ENCODE measurements around the gene NAA40. TPM values are rescaled to one million over a fixed set of nuclear protein-coding genes. Genes with fewer than 3 reads are reported as not detected.

The NAA40 gene
- total RNA-seq, 2 experiments from 2014 or later: 13.7 to 15.9 TPM

- ChIA-PET POLR2A (interaction anchor here (0.7 to 1.9 kb wide), 2 partner anchors 9 to 75 kb away, joined by 3 to 4 read pairs; partner anchors contain the start of gene MARK2), CTCF (interaction anchor here (0.6 to 1.5 kb wide), 5 partner anchors 14 to 498 kb away, joined by 3 to 4 read pairs (median 4); partner anchors contain the start of gene MARK2)
- peaks cover 2% of the 10 kb centered on the region for H3K36me3 Mint-ChIP-seq (ENCODE audit: low read depth)
- no peak overlapping the region for H3K27ac Mint-ChIP-seq
- H3K27me3 Mint-ChIP-seq: peaks cover 3% of the 10 kb centered on the region
- intact Hi-C loops (cut with DNase I, micrococcal nuclease): no loop called here
- DNase-seq (no peak), ATAC-seq (no peak)
- H3K4me3 Mint-ChIP-seq: no peak overlapping the region
- H3K9me3 Mint-ChIP-seq (ENCODE audit: low read depth): no peaks in the 10 kb centered on the region
- peaks cover 12% of the 10 kb centered on the region for H3K4me1 Mint-ChIP-seq
These were observed 24.7 kb upstream of the NAA40 start for GRCh38 chr11:63913866-63914830.

GRCh38 chr11:63914896-63915691, 23.7 kb upstream of the NAA40 start:
- ChIA-PET POLR2A (interaction anchor here (0.7 to 1.9 kb wide), 2 partner anchors 8 to 76 kb away, joined by 3 to 4 read pairs; partner anchors contain the start of gene MARK2), CTCF (interaction anchor here (0.8 to 1.5 kb wide), 3 partner anchors 13 to 77 kb away, joined by 4 read pairs; no protein-coding TSS in a partner anchor)
- peaks cover 12% of the 10 kb centered on the region for H3K4me1 Mint-ChIP-seq
- no peaks in the 10 kb centered on the region for H3K9me3 Mint-ChIP-seq (ENCODE audit: low read depth)
- peaks cover 3% of the 10 kb centered on the region for H3K27me3 Mint-ChIP-seq
- no peak for DNase-seq
- H3K27ac Mint-ChIP-seq: no peak overlapping the region
- peaks cover 2% of the 10 kb centered on the region for H3K36me3 Mint-ChIP-seq (ENCODE audit: low read depth)
- no peak for ATAC-seq
- intact Hi-C loops (cut with DNase I, micrococcal nuclease): loop anchor here in 1 of 2 experiments (5.0 kb wide), 1 partner anchor 232 kb away; no protein-coding TSS in a partner anchor
- no peak overlapping the region for H3K4me3 Mint-ChIP-seq

- Mint-ChIP-seq H3K4me1 (peaks cover 12% of the 10 kb centered on the region), H3K27ac (no peak overlapping the region), H3K36me3 (ENCODE audit: low read depth) (no peaks in the 10 kb centered on the region), H3K4me3 (peak overlapping the region; percentile 70), H3K9me3 (ENCODE audit: low read depth) (no peaks in the 10 kb centered on the region), H3K27me3 (peaks cover 3% of the 10 kb centered on the region)
- DNase-seq: peak; percentile 69
- ChIA-PET POLR2A (no interaction called here), CTCF (interaction anchor here (1.1 kb wide), 1 partner anchor 78 kb away, joined by 3 read pairs; the partner anchor contains the start of gene MARK2)
- ATAC-seq: peak; percentile 38
- intact Hi-C loops (cut with DNase I, micrococcal nuclease): loop anchor here in 1 of 2 experiments (2.0 to 5.0 kb wide), 2 partner anchors 27 to 231 kb away; no protein-coding TSS in a partner anchor
These were observed 22.6 kb upstream of the NAA40 start for GRCh38 chr11:63915961-63916836.

GRCh38 chr11:63916837-63917691, 21.7 kb upstream of the NAA40 start, which contains the start of gene RCOR2:
Gene RCOR2, minus strand, starts transcription at chr11:63917164. Its CDS starts 708 bp downstream, at chr11:63916456.
- Mint-ChIP-seq H3K27me3 (peaks cover 3% of the 10 kb centered on the region), H3K4me1 (peaks cover 12% of the 10 kb centered on the region), H3K4me3 (peak within 1 kb of the TSS; percentile 70), H3K9me3 (ENCODE audit: low read depth) (no peaks in the 10 kb centered on the region), H3K27ac (no peak within 1 kb of the TSS), H3K36me3 (ENCODE audit: low read depth) (no peaks in the 10 kb centered on the region)
- ATAC-seq (peak; percentile 68), DNase-seq (peak; percentile 81)
- intact Hi-C loops (cut with DNase I, micrococcal nuclease): loop anchor here in 1 of 2 experiments (1.0 to 5.0 kb wide), 4 partner anchors 21 to 230 kb away; no protein-coding TSS in a partner anchor
- CTCF ChIA-PET: interaction anchor here (0.6 to 1.5 kb wide), 6 partner anchors 10 to 149 kb away, joined by 3 to 5 read pairs (median 3); partner anchors contain the start of gene MARK2
- POLR2A ChIA-PET: no interaction called here

- intact Hi-C loops (cut with DNase I, micrococcal nuclease): loop anchor here in 1 of 2 experiments (1.0 to 5.0 kb wide), 4 partner anchors 20 to 229 kb away; no protein-coding TSS in a partner anchor
- CTCF ChIA-PET: interaction anchor here (0.8 to 1.5 kb wide), 5 partner anchors 11 to 150 kb away, joined by 3 to 5 read pairs (median 3); partner anchors contain the start of gene MARK2
These were observed 20.9 kb upstream of the NAA40 start for GRCh38 chr11:63917692-63918506.

GRCh38 chr11:63918507-63919191, 20.2 kb upstream of the NAA40 start:
- DNase-seq (no peak), ATAC-seq (no peak)
- intact Hi-C loops (cut with DNase I, micrococcal nuclease): loop anchor here in 1 of 2 experiments (5.0 kb wide), 1 partner anchor 229 kb away; no protein-coding TSS in a partner anchor
- no peak overlapping the region for H3K27ac Mint-ChIP-seq
- H3K4me3 Mint-ChIP-seq: no peak overlapping the region
- peaks cover 12% of the 10 kb centered on the region for H3K4me1 Mint-ChIP-seq
- no peaks in the 10 kb centered on the region for H3K9me3 Mint-ChIP-seq (ENCODE audit: low read depth)
- ChIA-PET CTCF (interaction anchor here (1.4 to 1.5 kb wide), 2 partner anchors 81 to 83 kb away, joined by 3 to 4 read pairs; no protein-coding TSS in a partner anchor), POLR2A (no interaction called here)
- peaks cover 3% of the 10 kb centered on the region for H3K27me3 Mint-ChIP-seq
- no peaks in the 10 kb centered on the region for H3K36me3 Mint-ChIP-seq (ENCODE audit: low read depth)

More at GRCh38 chr11:63917692-63918506, 20.9 kb upstream of the NAA40 start:
- Mint-ChIP-seq H3K4me3 (peak overlapping the region; percentile 55), H3K9me3 (ENCODE audit: low read depth) (no peaks in the 10 kb centered on the region), H3K27ac (no peak overlapping the region), H3K4me1 (peaks cover 12% of the 10 kb centered on the region), H3K36me3 (ENCODE audit: low read depth) (no peaks in the 10 kb centered on the region), H3K27me3 (peaks cover 3% of the 10 kb centered on the region)
- POLR2A ChIA-PET: no interaction called here
- DNase-seq: peak; percentile 65
- ATAC-seq: peak; percentile 37

- Mint-ChIP-seq H3K27ac (no peak overlapping the region), H3K27me3 (peaks cover 3% of the 10 kb centered on the region), H3K36me3 (ENCODE audit: low read depth) (no peaks in the 10 kb centered on the region), H3K4me1 (peaks cover 12% of the 10 kb centered on the region), H3K4me3 (no peak overlapping the region), H3K9me3 (ENCODE audit: low read depth) (no peaks in the 10 kb centered on the region)
- no peak for ATAC-seq
- DNase-seq: no peak
- ChIA-PET CTCF (interaction anchor here (0.8 to 2.2 kb wide), 5 partner anchors 17 to 82 kb away, joined by 3 to 7 read pairs (median 4); partner anchors contain the start of gene MARK2), POLR2A (no interaction called here)
- intact Hi-C loops (cut with DNase I, micrococcal nuclease): loop anchor here in 1 of 2 experiments (5.0 kb wide), 1 partner anchor 228 kb away; no protein-coding TSS in a partner anchor
These were observed 19.3 kb upstream of the NAA40 start for GRCh38 chr11:63919267-63920125.
